ENCODE data around the gene NTSR2.

The NTSR2 gene

DNA sequence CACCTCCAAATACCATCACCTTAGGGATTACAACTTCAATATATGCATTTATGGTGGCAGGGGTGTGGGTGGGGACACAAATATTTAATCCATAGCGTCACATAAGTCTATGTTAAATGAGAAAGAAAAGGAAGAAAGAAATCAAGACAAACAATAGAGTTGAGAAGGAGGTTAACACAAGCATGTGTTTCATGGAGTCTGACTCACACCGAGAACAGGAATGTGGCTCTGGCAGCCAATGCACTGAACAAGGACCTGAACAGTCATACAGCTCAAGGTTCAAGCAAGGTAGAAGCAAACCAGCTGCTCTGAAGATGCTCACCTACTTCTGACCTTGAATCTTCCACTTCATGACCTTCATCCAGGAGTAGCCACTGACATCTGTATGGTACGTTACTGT is 40.2 kb upstream of the NTSR2 start:
- Histone ChIP-seq H3K9me3 (ENCODE audit: control insufficient read depth, insufficient read depth, low read length) (no peaks in the 10 kb centered on the region), H3K4me1 (ENCODE audit: control insufficient read depth, insufficient read depth, low read length) (no peaks in the 10 kb centered on the region), H3K4me3 (ENCODE audit: low read depth, low read length) (no peak overlapping the region), H3K36me3 (ENCODE audit: control insufficient read depth, insufficient read depth, low read length) (no peaks in the 10 kb centered on the region), H3K9ac (ENCODE audit: low read depth, low read length) (no peak overlapping the region), H3K27me3 (ENCODE audit: control insufficient read depth, insufficient read depth, low read length) (no peaks in the 10 kb centered on the region)

DNA sequence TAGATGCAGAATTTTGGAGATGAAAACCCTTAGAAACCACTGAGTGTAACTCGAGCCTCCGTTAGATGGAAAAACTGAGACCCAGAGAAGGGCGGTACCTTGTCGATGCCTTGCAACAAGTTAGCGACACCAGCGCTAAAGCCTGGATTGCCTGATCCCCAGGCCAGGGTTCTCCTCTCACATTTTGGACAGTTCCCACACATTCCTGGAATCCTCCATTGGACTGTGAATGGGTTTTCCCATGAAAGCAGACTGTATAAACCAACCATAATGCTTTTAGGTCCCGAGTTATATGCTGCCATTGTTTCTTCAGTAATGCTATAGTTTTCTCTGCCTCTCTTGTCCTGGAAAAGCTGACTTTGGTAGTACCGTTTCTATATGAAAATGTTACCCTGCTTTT is 39.3 kb upstream of the NTSR2 start:
- Histone ChIP-seq H3K9ac (ENCODE audit: low read depth, low read length) (no peak overlapping the region), H3K27me3 (ENCODE audit: control insufficient read depth, insufficient read depth, low read length) (no peaks in the 10 kb centered on the region), H3K36me3 (ENCODE audit: control insufficient read depth, insufficient read depth, low read length) (no peaks in the 10 kb centered on the region)

DNA sequence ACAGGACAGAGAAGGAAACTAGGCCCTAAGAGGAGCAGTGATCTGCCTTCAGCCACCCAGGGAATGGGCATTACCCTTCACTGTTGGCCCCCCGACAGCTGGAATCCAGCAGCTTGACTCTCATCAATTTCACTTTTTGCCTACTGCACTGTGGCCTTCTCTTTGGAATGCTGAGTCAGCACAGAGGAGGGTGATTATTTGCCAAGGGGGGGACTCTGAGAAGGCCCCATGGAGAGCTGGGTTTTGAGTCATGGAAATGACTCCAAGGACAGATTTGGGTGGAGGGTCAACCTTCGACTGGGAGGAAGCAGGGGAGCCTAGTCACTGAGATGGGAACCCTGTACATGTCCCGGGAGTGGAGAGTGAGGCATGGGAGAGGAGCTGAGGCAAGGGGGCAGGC is 38.1 kb upstream of the NTSR2 start:
- Histone ChIP-seq H3K9me3 (ENCODE audit: control insufficient read depth, insufficient read depth, low read length) (no peaks in the 10 kb centered on the region), H3K27me3 (ENCODE audit: control insufficient read depth, insufficient read depth, low read length) (no peaks in the 10 kb centered on the region), H3K4me3 (ENCODE audit: low read depth, low read length) (no peak overlapping the region), H3K4me1 (ENCODE audit: control insufficient read depth, insufficient read depth, low read length) (no peaks in the 10 kb centered on the region), H3K36me3 (ENCODE audit: control insufficient read depth, insufficient read depth, low read length) (no peaks in the 10 kb centered on the region), H3K9ac (ENCODE audit: low read depth, low read length) (no peak overlapping the region)

More for the DNA sequence above, 39.3 kb upstream of the NTSR2 start:
- H3K9me3 ChIP-seq (ENCODE audit: control insufficient read depth, insufficient read depth, low read length) = no peaks in the 10 kb centered on the region
- no peak overlapping the region for H3K4me3 ChIP-seq (ENCODE audit: low read depth, low read length)
- H3K4me1 ChIP-seq (ENCODE audit: control insufficient read depth, insufficient read depth, low read length) = no peaks in the 10 kb centered on the region

DNA sequence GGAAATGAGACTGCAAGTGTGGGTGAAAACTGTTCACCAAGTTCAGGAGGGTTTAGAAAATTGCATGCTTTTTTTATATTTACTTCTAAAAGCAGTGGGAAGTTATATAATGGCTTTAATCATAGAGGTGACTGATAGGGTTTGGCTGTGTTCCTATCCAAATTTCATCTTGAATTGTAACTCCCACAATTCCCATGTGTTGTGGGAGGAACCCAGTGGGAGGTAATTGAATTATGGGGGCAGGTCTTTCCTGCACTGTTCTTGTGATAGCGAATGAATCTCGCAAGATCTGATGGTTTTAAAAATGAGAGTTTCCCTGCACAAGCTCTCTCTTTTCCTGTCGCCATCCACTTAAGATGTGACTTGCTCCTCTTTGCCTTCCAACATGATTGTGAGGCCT is 35.7 kb upstream of the NTSR2 start:
- no peak overlapping the region for H3K9ac ChIP-seq (ENCODE audit: low read depth, low read length)
- no peaks in the 10 kb centered on the region for H3K36me3 ChIP-seq (ENCODE audit: control insufficient read depth, insufficient read depth, low read length)
- H3K27me3 ChIP-seq (ENCODE audit: control insufficient read depth, insufficient read depth, low read length) = no peaks in the 10 kb centered on the region
- H3K9me3 ChIP-seq (ENCODE audit: control insufficient read depth, insufficient read depth, low read length) = no peaks in the 10 kb centered on the region
- no peak overlapping the region for H3K4me3 ChIP-seq (ENCODE audit: low read depth, low read length)
- H3K4me1 ChIP-seq (ENCODE audit: control insufficient read depth, insufficient read depth, low read length) = no peaks in the 10 kb centered on the region

DNA sequence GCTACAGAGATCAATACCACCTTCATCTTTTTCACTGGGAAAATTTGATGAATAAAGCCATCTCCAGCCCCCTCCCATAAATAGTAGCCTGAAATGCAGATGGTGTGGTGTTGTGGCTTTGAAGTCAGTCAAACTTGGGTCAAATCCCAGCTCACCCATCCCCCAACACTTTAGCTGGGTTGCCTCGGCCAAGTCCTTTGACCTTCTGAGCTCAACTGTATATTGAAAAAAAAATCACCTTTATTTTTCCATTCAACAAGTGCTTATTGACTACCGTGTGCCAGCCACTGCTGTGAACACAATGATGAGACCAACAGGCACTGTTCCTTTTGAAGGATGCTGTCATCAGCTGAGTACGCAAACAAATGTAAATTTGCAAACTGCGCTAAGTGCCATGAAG is 35.1 kb upstream of the NTSR2 start:
- H3K36me3 ChIP-seq (ENCODE audit: control insufficient read depth, insufficient read depth, low read length) = no peaks in the 10 kb centered on the region
- no peaks in the 10 kb centered on the region for H3K27me3 ChIP-seq (ENCODE audit: control insufficient read depth, insufficient read depth, low read length)
- no peaks in the 10 kb centered on the region for H3K9me3 ChIP-seq (ENCODE audit: control insufficient read depth, insufficient read depth, low read length)
- no peaks in the 10 kb centered on the region for H3K4me1 ChIP-seq (ENCODE audit: control insufficient read depth, insufficient read depth, low read length)
- H3K4me3 ChIP-seq (ENCODE audit: low read depth, low read length) = no peak overlapping the region
- no peak overlapping the region for H3K9ac ChIP-seq (ENCODE audit: low read depth, low read length)

DNA sequence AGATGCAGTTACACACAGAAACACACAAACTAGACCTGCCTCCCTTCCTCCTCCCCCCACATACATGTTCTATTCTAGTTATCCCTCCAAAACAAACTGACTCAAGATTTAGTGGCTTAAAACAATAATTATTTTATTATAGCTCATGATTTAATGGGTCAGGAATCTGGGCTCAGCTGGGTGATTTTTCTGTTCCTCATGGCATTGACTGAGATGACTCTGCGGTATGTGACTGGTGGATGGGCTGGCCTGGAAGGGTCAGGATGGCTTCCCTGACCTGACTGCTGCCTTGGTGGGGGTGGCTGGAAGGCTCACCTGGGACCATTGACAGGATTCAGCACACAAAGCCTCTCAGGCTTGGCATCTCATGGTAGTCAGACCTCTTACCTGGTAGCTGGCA is 33.7 kb upstream of the NTSR2 start:
- Histone ChIP-seq H3K4me1 (ENCODE audit: control insufficient read depth, insufficient read depth, low read length) (no peaks in the 10 kb centered on the region), H3K36me3 (ENCODE audit: control insufficient read depth, insufficient read depth, low read length) (no peaks in the 10 kb centered on the region), H3K4me3 (ENCODE audit: low read depth, low read length) (no peak overlapping the region), H3K9me3 (ENCODE audit: control insufficient read depth, insufficient read depth, low read length) (no peaks in the 10 kb centered on the region), H3K27me3 (ENCODE audit: control insufficient read depth, insufficient read depth, low read length) (no peaks in the 10 kb centered on the region), H3K9ac (ENCODE audit: low read depth, low read length) (no peak overlapping the region)

DNA sequence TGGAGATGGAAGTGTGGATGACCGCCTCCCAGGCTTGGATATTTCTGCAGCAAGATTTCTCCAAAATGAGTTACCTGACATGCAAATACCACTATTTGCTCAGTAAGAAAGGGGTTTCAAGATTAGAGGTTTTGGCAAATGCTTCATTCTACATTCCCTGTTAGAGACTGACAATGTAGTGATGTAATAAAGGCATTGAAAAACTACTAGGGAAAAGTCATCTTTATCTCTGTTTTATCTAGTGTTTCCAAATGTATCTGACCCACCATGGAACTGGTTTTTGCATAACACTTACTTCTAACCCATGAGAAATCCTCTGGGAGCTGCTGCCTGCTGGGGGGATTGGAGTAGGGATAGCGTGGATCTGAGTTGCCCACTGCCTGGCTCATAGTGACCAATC is 33.0 kb upstream of the NTSR2 start:
- no peak overlapping the region for H3K9ac ChIP-seq (ENCODE audit: low read depth, low read length)
- no peaks in the 10 kb centered on the region for H3K27me3 ChIP-seq (ENCODE audit: control insufficient read depth, insufficient read depth, low read length)
- no peak overlapping the region for H3K4me3 ChIP-seq (ENCODE audit: low read depth, low read length)
- no peaks in the 10 kb centered on the region for H3K4me1 ChIP-seq (ENCODE audit: control insufficient read depth, insufficient read depth, low read length)
- H3K9me3 ChIP-seq (ENCODE audit: control insufficient read depth, insufficient read depth, low read length) = no peaks in the 10 kb centered on the region
- H3K36me3 ChIP-seq (ENCODE audit: control insufficient read depth, insufficient read depth, low read length) = no peaks in the 10 kb centered on the region

DNA sequence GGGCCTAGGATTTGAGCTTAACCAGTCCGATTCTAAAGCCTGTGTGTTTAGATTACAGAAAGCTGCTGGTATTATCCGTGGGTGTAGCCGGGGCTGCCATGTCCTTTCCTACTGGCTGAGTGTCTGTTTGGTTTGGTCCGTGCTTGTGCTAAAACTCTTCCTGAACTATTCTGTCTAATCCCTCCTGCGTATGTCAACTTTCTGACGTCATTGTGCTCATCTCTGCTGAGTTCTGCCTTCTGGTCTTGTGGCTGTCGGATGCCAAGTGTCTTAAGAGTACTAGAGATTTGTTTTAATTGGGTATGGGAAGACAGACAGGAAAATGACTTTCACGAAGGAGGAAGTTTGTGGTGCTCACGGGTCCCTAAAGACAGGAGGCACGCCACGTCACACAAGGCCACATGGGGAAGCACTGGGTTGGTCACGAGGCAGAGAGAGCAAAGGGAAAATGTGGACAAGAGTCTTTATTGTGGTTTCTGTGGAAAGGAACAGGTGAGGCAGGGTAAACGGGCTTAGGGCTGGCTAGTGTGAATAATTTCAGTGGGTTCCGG is 31.8 kb upstream of the NTSR2 start:
- Histone ChIP-seq H3K4me3 (ENCODE audit: low read depth, low read length) (no peak overlapping the region), H3K9me3 (ENCODE audit: control insufficient read depth, insufficient read depth, low read length) (no peaks in the 10 kb centered on the region), H3K4me1 (ENCODE audit: control insufficient read depth, insufficient read depth, low read length) (no peaks in the 10 kb centered on the region), H3K27me3 (ENCODE audit: control insufficient read depth, insufficient read depth, low read length) (no peaks in the 10 kb centered on the region), H3K9ac (ENCODE audit: low read depth, low read length) (no peak overlapping the region), H3K36me3 (ENCODE audit: control insufficient read depth, insufficient read depth, low read length) (no peaks in the 10 kb centered on the region)

DNA sequence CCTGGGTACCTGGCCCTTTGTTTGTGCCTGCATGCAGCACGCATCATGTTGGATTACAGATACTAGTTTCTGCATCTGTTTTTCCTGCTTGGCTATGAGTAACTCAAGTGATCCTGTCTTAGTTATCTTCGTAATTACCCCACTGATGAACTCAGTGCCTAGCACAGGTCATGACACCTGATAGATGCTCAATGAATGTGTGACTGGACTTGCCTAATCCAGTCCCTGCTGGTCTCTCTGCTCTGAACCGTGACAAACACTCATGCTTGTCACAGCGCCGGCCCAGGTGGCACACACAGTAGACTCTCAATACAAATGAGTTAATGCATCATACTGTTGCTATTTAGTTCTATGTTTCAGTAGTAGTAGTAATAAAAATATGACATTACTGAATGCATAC is 31.2 kb upstream of the NTSR2 start:
- no peaks in the 10 kb centered on the region for H3K9me3 ChIP-seq (ENCODE audit: control insufficient read depth, insufficient read depth, low read length)
- no peaks in the 10 kb centered on the region for H3K27me3 ChIP-seq (ENCODE audit: control insufficient read depth, insufficient read depth, low read length)
- no peak overlapping the region for H3K4me3 ChIP-seq (ENCODE audit: low read depth, low read length)
- H3K4me1 ChIP-seq (ENCODE audit: control insufficient read depth, insufficient read depth, low read length) = no peaks in the 10 kb centered on the region
- no peaks in the 10 kb centered on the region for H3K36me3 ChIP-seq (ENCODE audit: control insufficient read depth, insufficient read depth, low read length)
- H3K9ac ChIP-seq (ENCODE audit: low read depth, low read length) = no peak overlapping the region

DNA sequence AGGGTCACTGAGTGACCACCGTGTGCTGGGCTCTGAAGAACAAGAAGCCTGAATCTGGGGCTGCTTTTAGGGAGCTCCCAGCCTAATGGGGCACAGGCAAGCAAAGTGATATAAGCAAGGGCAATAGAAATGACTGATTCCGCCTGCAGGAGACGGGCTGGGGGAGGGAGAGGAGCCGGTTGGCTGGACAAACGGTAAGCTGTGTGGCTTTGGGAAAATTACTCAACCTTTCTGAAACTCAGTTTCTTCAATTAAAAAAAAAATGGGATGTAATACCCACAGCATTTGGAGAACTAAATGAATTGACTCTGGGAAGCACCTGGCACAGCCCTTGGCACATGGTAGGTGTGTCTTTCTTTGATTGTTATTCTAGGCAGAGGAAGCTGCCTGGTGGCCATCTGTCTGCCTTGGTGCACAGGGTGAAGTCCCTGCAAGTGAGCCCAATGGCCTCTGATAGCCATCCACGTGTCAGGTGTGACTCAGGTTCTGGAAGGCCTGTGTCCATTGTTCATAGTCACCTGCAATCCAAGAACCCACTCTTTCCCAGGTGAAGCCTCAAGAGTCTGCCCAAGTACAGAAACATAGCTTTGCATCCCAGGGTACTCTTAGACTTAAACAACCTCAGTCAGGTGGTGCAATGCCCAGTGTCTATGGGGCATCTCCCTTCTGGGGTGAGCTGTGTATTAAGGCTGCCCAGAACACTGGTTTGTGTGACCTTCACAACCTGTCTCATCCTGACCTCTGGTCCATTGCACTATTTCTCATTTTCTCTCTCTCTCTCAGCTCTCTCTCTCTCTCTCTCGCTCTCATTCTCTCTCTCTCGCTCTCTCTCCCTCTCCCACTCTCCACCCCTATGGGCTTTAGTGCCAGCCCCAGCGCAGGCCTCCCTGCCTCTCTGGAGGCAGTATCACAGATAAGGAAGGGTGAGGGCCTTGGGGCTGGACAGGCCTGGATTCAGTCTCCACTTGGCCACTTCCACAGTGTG is 30.0 kb upstream of the NTSR2 start:
- H3K36me3 ChIP-seq (ENCODE audit: control insufficient read depth, insufficient read depth, low read length) = no peaks in the 10 kb centered on the region
- no peaks in the 10 kb centered on the region for H3K4me1 ChIP-seq (ENCODE audit: control insufficient read depth, insufficient read depth, low read length)
- H3K4me3 ChIP-seq (ENCODE audit: low read depth, low read length) = no peak overlapping the region
- no peak overlapping the region for H3K9ac ChIP-seq (ENCODE audit: low read depth, low read length)
- no peaks in the 10 kb centered on the region for H3K9me3 ChIP-seq (ENCODE audit: control insufficient read depth, insufficient read depth, low read length)
- no peaks in the 10 kb centered on the region for H3K27me3 ChIP-seq (ENCODE audit: control insufficient read depth, insufficient read depth, low read length)

DNA sequence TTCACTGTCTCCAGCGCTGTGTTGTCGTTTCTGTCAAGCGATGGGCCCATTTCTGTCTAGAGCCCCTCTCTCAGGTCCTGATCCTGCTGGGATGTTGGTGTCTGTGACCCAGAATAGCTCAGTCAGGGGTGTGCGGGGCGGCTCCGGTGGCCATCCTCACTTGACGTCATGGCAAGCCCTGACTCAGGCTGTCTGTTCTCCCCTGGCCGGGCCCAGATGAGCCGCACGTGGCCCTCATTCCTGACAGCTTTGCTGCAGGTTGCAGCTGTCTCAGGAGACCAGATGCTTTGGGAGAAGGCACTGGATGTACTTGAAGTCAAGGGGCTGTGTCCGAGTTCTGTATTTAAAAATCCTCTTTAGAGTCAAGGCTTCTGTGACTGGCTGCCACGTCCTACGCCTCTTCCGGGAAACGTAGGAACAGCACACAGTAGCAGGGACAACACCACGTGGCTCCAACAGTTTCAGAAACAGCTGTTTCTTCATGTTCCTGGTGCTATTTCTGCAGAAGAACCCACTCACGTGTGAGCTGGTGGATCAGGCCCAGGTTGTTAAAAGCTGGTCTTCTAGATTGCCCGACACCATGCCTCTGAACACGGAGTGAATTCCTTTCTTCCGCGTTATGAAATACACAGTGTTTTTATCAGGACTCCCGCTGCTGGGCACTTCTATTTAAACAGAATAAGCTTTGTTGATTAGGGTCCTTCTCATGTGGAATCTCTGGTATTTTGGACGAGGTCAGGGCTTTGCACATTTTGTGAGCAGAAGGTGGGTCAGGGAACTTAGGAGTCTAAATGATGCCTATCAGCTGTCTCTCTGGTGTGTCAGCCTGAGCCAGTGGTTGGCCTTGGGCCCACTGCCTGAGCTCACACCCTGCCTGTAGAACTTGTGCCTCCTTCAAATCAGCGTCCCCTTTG is 28.3 kb upstream of the NTSR2 start:
- Histone ChIP-seq H3K4me3 (ENCODE audit: low read depth, low read length) (no peak overlapping the region), H3K4me1 (ENCODE audit: control insufficient read depth, insufficient read depth, low read length) (no peaks in the 10 kb centered on the region), H3K9ac (ENCODE audit: low read depth, low read length) (no peak overlapping the region), H3K27me3 (ENCODE audit: control insufficient read depth, insufficient read depth, low read length) (peaks cover 2% of the 10 kb centered on the region), H3K36me3 (ENCODE audit: control insufficient read depth, insufficient read depth, low read length) (no peaks in the 10 kb centered on the region), H3K9me3 (ENCODE audit: control insufficient read depth, insufficient read depth, low read length) (no peaks in the 10 kb centered on the region)

All from iPS-15b (cell line).